ENCODE measurements around the gene H6PD.

Gene H6PD, protein sequence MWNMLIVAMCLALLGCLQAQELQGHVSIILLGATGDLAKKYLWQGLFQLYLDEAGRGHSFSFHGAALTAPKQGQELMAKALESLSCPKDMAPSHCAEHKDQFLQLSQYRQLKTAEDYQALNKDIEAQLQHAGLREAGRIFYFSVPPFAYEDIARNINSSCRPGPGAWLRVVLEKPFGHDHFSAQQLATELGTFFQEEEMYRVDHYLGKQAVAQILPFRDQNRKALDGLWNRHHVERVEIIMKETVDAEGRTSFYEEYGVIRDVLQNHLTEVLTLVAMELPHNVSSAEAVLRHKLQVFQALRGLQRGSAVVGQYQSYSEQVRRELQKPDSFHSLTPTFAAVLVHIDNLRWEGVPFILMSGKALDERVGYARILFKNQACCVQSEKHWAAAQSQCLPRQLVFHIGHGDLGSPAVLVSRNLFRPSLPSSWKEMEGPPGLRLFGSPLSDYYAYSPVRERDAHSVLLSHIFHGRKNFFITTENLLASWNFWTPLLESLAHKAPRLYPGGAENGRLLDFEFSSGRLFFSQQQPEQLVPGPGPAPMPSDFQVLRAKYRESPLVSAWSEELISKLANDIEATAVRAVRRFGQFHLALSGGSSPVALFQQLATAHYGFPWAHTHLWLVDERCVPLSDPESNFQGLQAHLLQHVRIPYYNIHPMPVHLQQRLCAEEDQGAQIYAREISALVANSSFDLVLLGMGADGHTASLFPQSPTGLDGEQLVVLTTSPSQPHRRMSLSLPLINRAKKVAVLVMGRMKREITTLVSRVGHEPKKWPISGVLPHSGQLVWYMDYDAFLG

DNA sequence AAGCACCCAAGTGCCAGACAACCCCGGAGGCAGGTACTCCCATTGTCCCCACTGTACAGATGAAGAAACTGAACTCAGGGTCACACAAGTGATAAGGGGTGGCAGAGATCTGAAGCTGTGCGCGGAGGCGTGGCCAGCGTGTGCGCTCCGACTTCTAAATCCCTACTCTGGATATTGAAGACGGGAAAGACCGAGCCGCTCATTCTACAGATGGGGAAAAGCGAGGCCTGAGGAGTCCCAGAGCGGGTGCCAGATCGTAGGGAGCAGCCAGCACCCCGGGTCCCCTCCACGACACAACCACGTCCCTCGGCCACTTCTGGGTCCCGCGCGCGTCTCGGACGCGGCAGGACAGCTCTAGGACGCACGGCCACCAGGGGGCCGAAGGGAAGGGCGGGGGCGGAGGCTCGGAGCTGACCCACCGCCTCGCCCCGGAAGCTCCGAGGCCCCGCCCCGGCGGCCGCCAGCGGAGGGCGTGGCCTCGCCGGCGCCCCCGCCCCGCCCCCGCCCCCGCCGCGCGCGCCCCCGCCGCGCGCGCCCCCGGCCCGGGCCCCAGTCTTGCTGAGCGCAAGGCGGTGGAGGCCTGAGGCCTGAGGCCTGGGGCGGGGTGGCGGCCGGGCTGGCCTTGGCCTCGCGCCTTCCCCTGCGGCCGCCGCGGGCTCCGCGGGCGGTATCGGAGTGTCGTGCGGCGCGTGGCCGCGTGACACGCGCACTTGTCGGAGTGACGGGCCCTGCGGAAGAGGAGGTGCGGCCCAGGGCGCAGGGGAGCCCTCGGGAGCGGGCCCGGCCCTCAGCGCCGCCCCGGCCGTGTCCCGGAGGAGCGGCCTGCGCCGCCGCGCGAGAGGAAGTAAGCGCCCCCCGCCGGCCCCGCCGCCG, at the start of gene H6PD:
H6PD (plus strand) TSS at position 552 of the 873 bp plus-strand sequence. CDS start 10,161 bp downstream, outside the sequence.
- DNase-seq = peak; percentile 83

DNA sequence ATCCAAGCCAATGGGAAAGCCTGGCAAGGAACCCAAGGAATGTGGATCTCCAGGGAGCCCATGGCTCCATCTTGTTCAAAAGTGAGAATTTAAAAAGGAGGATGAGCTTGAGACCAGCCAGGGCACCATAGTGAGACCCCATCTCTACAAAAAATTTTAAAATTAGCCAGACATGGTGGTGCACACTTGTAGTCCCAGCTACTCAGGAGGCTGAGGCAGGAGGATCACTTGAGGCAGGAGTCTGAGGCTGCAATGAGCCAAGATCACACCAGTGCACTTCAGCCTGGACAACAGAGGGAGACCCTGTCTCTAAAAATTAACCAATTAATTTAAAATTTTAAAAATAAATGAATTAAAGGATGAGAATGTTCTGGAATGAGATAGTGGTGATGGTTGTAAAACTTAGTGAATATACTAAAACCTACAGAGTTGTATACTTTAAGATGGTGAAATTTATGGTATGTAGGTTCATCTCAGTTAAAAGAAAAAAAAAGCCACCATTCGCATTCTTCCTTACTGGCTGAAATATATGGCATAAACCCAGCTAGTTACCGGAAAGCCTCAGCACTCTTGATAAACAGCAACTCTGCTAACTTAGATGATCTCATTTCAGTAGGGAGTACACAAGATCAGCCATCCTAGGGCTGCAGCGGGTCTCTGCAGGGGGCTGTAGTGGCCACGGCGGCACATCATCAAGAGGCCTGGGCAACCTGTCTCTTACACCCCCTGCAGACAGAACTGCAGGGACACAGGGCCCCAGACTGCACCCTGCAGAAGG, 48.3 kb upstream of the H6PD start:
- DNase-seq = no peak

DNA sequence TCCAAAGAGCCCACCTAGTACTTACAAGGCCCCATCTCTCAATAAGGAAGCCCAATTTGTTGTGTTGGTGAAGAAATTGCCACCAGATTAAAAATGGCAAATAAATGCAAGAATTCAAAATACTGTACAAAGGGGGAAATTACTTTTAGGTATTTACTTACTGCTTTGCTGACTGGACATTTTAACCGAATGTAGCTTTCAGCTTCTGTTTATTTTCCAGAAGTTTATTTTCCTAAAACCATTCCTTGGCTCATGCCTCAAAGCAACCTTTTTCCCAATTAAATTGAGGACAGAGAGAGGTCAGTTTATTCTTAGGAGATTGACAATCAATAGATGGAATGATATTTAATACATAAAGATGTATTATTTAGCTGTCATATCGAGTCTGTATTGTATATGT, 47.6 kb upstream of the H6PD start:
- no peak for DNase-seq

GRCh38 chr1:9190234-9190633, 44.3 kb upstream of the H6PD start:
- no peak for DNase-seq

GRCh38 chr1:9191231-9191630, 43.3 kb upstream of the H6PD start:
- DNase-seq = no peak

- no peak for DNase-seq
Observed at GRCh38 chr1:9192578-9193232, 41.9 kb upstream of the H6PD start.

DNA sequence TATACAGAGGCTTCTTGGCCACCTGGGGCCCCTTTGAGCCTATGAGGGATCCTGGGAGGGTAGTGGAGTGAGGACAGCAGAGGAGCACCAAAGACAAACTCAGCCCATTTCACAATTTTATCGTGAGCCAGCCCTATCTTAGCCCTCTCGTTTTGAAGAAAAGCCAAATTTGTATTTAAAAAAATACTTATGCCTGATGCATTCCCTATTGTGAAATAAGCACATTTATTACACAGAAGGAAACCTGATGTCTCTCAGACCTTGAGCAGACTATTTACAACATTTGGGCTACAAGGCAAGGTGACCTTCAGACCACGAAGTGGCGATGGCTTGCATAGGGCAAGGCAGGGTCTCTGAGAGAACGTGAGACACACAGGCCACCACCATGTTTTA, 41.3 kb upstream of the H6PD start:
- DNase-seq = no peak

DNA sequence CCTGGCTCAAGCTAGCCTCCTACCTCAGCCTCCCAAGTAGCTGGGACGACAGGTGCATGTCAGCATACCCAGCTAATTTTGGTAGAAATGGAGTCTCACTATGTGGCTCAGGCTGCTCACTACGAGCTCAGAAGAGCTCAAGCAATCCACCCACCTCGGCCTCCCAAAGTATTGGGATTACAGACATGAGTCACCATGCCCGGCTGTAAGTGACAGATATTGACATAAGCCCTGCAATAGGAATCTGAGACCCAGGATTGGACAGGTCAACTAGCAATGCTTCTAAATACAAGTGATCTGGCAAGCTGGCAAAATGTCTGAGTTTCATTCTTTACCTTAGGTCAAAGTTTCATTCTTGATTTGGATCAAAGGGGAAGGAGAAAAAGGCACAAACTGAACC, 40.5 kb upstream of the H6PD start:
- no peak for DNase-seq

GRCh38 chr1:9195651-9196050, 38.9 kb upstream of the H6PD start:
- no peak for DNase-seq

DNA sequence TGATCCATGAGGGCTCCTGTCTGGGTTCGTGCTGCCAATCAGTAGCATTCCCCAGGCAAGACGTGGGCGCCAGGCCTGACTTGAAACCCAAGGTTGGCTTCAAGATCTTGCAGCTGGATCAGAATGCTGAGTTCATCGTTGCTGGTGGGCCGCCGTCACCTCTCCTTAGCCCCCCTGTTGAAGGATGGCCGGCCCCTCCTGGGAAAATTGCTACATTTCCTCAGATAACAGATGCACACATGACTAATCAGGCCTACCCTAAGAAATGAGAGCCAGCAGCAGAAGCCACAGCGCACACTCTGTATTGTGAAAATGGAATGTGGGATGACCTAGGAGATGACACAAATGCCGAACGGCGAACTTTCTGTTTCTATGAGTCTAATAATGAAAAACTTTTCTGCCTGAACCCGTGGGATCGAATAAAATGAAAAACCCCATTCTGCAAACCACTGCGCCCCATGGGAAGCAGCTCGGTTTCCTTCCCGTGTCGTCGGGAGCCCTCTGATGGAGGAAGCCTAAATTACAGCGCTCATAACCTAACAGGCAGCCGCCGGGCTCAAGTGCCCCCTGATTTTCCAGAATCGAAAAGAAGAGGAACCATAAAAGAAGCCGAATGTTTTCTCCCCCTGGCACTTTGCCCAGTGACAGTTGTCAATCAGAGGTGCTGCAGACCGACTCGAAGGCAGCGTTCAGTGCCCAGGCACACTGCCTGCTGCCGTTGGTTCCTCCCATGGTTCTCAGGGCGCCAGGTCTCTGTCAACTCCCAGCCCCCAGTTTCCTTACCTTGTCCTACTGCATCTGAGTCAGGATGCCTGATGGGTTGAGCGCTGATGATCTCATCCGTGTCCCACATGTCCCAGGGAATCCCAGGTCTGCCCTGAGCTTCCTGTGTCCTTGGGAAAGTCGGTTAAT, 38.2 kb upstream of the H6PD start:
- DNase-seq = peak; percentile 84

DNA sequence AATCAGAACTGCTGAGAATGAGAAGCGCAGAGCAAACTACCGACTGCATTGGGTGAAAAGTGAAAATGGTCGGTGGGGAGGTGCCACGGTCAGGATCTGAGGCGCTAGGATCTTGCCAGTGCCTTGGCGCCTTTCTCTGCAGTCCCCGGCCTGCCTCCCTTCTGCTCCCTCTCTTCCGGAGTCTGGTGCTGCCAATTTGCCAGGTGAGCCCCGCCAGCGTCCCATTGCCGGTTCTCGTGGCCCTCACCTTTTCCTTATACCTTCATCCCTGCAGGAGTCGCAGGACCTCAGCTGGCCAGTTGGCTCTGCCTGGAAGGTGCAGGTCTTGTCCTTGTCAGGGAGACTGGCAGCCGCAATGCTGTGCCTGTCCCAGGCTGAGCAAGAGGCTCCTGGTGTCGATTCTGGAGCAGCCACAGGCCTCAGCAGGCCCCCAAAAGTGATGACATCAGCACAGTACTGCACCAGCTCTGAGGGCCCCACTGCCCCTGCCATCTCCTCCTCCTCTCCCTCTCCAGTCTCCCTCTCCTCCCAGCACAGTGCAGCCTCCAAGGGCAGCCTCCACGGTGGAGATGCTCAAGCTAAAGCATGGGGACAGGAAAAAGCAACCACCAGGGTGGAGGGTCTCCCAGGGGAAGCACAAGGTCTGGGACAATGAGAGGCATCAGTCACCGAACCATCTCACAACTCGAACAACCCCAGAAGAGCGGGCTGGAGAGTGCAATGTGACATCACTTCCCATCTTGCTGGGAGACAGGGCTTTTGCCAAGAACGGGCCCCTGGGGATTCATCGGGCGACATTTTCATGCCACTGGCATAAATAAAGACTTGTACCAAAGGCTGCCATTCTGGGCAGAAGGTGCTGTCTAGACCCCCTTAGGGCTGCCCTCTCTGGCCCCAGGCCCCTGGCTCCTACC, 37.1 kb upstream of the H6PD start:
- no peak for DNase-seq

DNA sequence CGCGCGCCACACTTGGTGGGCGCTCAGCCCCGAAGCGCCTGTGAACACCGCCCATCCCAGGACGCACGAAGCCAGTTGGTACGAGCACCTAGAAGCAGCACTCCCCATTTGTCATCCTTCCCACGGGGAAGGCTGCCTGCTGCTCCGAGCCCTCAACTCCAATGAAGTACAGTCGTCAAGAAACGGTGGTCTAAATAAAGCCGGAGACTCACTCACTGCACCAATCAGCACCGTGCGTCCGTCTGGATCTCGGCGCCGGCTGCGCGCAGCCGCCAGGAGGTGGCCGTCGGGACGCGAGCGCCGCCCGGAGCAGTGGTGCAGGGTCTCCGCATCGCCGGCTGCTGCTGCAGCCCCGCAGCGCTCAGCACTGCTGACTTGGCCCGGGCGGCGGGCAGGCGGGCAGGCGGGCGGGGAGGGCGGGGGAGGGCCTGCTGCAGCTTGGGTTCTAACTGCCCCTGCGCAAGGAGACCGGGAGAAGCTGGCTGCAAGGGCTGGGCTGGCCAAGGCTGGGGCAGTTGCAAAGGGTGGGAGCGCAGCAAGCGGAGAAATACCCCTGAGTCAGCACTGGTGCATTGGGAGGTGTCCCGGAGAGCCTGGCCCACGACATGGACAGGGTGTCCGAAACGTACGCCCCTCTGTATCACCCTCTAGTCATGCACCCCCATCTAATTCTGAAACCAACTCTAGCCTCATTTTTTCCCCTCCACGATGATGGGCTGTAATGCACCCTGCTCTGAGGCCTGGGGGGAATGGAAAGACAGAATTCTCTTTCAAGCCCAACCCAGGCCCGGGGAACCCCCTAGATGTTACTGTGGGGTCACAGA, 35.8 kb upstream of the H6PD start:
- no peak for DNase-seq

- DNase-seq = peak; percentile 76
Observed at GRCh38 chr1:9200441-9200840, 34.1 kb upstream of the H6PD start.

- peak; percentile 80 for DNase-seq
Observed at GRCh38 chr1:9201401-9202239, 33.0 kb upstream of the H6PD start.

DNA sequence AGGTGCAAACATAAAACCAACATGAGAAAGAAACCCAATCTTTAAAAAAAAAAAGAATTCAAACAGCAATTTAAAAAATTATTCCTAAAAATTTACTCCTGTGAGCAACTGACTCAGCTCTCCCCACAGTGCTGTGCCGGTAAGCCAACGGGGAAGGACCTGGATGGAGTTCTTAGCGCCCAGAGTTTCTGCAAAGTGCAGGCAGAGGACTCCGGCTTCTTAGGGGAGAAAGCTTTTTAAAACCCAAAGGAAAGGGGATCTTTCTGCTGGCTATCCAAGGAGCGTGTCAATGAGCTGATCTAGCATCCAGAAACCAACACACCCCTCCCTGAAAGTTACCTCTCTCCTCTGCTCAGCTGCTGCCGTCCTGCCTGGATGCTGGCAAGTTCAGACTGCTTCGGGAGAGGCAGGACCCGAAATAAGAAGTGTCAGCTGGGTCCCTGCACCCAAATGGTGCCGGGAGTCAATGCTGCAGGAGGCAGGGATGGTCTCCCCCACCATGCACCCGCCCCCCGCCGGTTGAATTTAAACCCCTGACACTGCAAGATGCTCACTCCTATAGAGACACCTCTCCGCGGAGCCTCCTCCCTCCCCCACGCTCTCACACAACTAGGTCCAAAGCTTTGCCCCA, 32.2 kb upstream of the H6PD start:
- peak; percentile 38 for DNase-seq

GRCh38 chr1:9203511-9203982, 31.0 kb upstream of the H6PD start:
- no peak for DNase-seq

DNA sequence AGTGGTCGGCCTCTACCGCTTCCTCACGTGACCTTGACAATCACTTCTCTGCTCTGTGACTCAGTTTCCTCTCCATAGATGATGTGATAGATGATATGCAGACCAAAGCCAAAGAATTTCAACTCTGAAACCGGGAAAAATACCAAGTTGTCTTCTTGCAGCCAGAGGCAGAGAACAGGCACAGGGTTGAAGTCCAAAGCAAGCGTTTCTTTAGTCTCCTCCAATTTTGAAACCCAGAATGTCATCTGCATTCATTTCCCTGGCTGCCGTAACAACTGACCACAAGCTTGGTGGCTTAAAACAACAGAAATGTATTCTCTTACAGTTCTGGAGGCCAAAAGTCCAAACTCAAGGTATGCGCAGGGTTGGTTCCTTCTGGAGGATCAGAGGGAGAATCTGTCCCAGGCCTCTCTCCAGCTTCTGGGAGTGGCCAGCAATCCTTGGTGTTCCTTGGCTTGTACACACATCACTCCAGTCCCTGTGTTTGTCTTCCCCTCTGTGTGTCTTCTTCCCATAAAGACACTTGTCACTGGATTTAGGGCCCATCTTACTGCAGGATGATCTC, 30.3 kb upstream of the H6PD start:
- DNase-seq = no peak
